Right lobe of liver (tissue), 4 donors: ENCODE results near the gene CDH12.

Experiments used
- POLR2A ChIP-seq: fragments of 450-650 bp; IDR thresholded peaks from one replicate; pipeline ENCODE4 v1.6.1; 2017; ENCODE audit warnings: antibody characterized with exemption, mild to moderate bottlenecking
- TF ChIP-seq, protein P1 (sequence below), 4 donors: fragments of 200-600 bp in 3 of 4; fragments of 450-650 bp in 1 of 4; IDR thresholded peaks; one replicate each; pipeline versions ENCODE4 v1.5.1 to v1.8.0; 2016 to 2022; ENCODE audit warnings: antibody characterized with exemption in 4 of 4, mild to moderate bottlenecking in 2 of 4
- donor health status: DM: no; HTN: no; CAD: no.
- donor health status: DM: no; HTN: no; CAD: no.
- donor health status: DM: no; HTN: yes; CAD: no.

DNA sequence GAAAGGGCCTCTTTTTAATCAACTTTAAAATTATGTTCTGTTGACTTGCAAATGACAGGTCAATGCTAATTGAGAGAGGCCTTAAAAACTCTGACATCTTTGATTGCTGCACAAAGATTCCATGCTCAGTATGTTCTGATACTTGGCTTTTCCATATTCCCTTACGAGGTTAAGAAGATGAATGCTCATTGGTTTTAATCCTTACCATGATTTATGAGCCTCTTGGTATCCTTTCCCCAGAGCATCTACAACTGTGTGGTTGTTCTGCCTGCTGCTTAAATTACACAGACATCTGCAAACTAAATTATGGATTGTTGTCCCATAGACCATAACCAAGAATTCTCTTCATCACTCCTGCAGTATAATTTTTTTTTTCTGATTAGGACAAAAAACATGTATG lies 352.6 kb downstream of the CDH12 start:
- TF ChIP-seq, protein P1, sequence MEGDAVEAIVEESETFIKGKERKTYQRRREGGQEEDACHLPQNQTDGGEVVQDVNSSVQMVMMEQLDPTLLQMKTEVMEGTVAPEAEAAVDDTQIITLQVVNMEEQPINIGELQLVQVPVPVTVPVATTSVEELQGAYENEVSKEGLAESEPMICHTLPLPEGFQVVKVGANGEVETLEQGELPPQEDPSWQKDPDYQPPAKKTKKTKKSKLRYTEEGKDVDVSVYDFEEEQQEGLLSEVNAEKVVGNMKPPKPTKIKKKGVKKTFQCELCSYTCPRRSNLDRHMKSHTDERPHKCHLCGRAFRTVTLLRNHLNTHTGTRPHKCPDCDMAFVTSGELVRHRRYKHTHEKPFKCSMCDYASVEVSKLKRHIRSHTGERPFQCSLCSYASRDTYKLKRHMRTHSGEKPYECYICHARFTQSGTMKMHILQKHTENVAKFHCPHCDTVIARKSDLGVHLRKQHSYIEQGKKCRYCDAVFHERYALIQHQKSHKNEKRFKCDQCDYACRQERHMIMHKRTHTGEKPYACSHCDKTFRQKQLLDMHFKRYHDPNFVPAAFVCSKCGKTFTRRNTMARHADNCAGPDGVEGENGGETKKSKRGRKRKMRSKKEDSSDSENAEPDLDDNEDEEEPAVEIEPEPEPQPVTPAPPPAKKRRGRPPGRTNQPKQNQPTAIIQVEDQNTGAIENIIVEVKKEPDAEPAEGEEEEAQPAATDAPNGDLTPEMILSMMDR (IDR thresholded peaks at IDR 0.05): no peak
- TF ChIP-seq POLR2A: no peak
